ENCODE results near the gene COL18A1. TPM values are rescaled to one million over a fixed set of nuclear protein-coding genes. Genes with fewer than 3 reads are reported as not detected.

COL18A1 gene
- total and polyA plus RNA-seq, 5 donors: 52.3 to 134 (median 80.5) TPM

GRCh38 chr21:45445369-45445768 is 40.4 kb downstream of the COL18A1 start:
- H3K4me1 ChIP-seq (ENCODE audit: control insufficient read depth, insufficient read depth, low read length): no peaks in the 10 kb centered on the region
- intact Hi-C loops (cut with DNase I): no loop called here
- H3K9me3 ChIP-seq (ENCODE audit: control insufficient read depth, low read length): no peaks in the 10 kb centered on the region
- DNase-seq: peak in 1 of 3 donors; percentile 6
- 89% methylated on average over 9 of the region's 9 CpGs for WGBS
- no peaks in the 10 kb centered on the region for H3K27me3 ChIP-seq (ENCODE audit: control insufficient read depth, insufficient read depth)
- no peak overlapping the region for H3K27ac ChIP-seq (ENCODE audit: low read length)
- H3K4me3 ChIP-seq (ENCODE audit: low read length): no peak overlapping the region
- no peak for ATAC-seq

- no peaks in the 10 kb centered on the region for H3K9me3 ChIP-seq (ENCODE audit: control insufficient read depth, low read length)
- H3K4me3 ChIP-seq (ENCODE audit: low read length): no peak overlapping the region
- H3K4me1 ChIP-seq (ENCODE audit: control insufficient read depth, insufficient read depth, low read length): no peaks in the 10 kb centered on the region
- H3K27me3 ChIP-seq (ENCODE audit: control insufficient read depth, insufficient read depth): no peaks in the 10 kb centered on the region
- WGBS: 85% methylated on average over 8 of the region's 8 CpGs
- intact Hi-C loops (cut with DNase I): no loop called here
- ATAC-seq: no peak
- H3K27ac ChIP-seq (ENCODE audit: low read length): no peak overlapping the region
- no peak for DNase-seq
These were observed 42.9 kb downstream of the COL18A1 start for GRCh38 chr21:45447821-45448220.

- Histone ChIP-seq H3K9me3 (ENCODE audit: control insufficient read depth, low read length) (no peaks in the 10 kb centered on the region), H3K27ac (ENCODE audit: low read length) (no peak overlapping the region), H3K4me3 (ENCODE audit: low read length) (no peak overlapping the region), H3K27me3 (ENCODE audit: control insufficient read depth, insufficient read depth) (no peaks in the 10 kb centered on the region), H3K4me1 (ENCODE audit: control insufficient read depth, insufficient read depth, low read length) (no peaks in the 10 kb centered on the region)
- intact Hi-C loops (cut with DNase I): no loop called here
- ATAC-seq: no peak
- DNase-seq: no peak
- 90% methylated on average over 20 of the region's 20 CpGs for WGBS
These were observed 43.4 kb downstream of the COL18A1 start for GRCh38 chr21:45448283-45448809.

- DNase-seq (peak; percentile 12 to 58 (median 43)), ATAC-seq (no peak)
- 80% methylated on average over 28 of the region's 28 CpGs for WGBS
- H3K4me3 ChIP-seq (ENCODE audit: low read length): no peak overlapping the region
- H3K9me3 ChIP-seq (ENCODE audit: control insufficient read depth, low read length): no peaks in the 10 kb centered on the region
- H3K27ac ChIP-seq (ENCODE audit: low read length): no peak overlapping the region
- no peaks in the 10 kb centered on the region for H3K4me1 ChIP-seq (ENCODE audit: control insufficient read depth, insufficient read depth, low read length)
- H3K27me3 ChIP-seq (ENCODE audit: control insufficient read depth, insufficient read depth): no peaks in the 10 kb centered on the region
- intact Hi-C loops (cut with DNase I): no loop called here
These were observed 44.1 kb downstream of the COL18A1 start for GRCh38 chr21:45448810-45449657.

- H3K4me3 ChIP-seq (ENCODE audit: low read length): no peak overlapping the region
- intact Hi-C loops (cut with DNase I): no loop called here
- H3K4me1 ChIP-seq (ENCODE audit: control insufficient read depth, insufficient read depth, low read length): no peaks in the 10 kb centered on the region
- no peaks in the 10 kb centered on the region for H3K9me3 ChIP-seq (ENCODE audit: control insufficient read depth, low read length)
- WGBS: 88% methylated on average over 22 of the region's 22 CpGs
- DNase-seq: peak in 2 of 3 donors; percentile 14 to 45
- ATAC-seq: no peak
- no peak overlapping the region for H3K27ac ChIP-seq (ENCODE audit: low read length)
- no peaks in the 10 kb centered on the region for H3K27me3 ChIP-seq (ENCODE audit: control insufficient read depth, insufficient read depth)
These were observed 44.9 kb downstream of the COL18A1 start for GRCh38 chr21:45449658-45450422.

GRCh38 chr21:45450423-45451090 is 45.6 kb downstream of the COL18A1 start:
- H3K4me1 ChIP-seq (ENCODE audit: control insufficient read depth, insufficient read depth, low read length): no peaks in the 10 kb centered on the region
- H3K9me3 ChIP-seq (ENCODE audit: control insufficient read depth, low read length): no peaks in the 10 kb centered on the region
- no peak overlapping the region for H3K27ac ChIP-seq (ENCODE audit: low read length)
- 87% methylated on average over 24 of the region's 24 CpGs for WGBS
- intact Hi-C loops (cut with DNase I): no loop called here
- no peak for ATAC-seq
- DNase-seq: peak in 2 of 3 donors; percentile 7 to 60
- no peaks in the 10 kb centered on the region for H3K27me3 ChIP-seq (ENCODE audit: control insufficient read depth, insufficient read depth)
- no peak overlapping the region for H3K4me3 ChIP-seq (ENCODE audit: low read length)

- intact Hi-C loops (cut with DNase I): no loop called here
- no peaks in the 10 kb centered on the region for H3K27me3 ChIP-seq (ENCODE audit: control insufficient read depth, insufficient read depth)
- peak in 1 of 3 donors; percentile 30 for DNase-seq
- H3K27ac ChIP-seq (ENCODE audit: low read length): no peak overlapping the region
- H3K9me3 ChIP-seq (ENCODE audit: control insufficient read depth, low read length): no peaks in the 10 kb centered on the region
- 87% methylated on average over 20 of the region's 20 CpGs for WGBS
- ATAC-seq: no peak
- H3K4me3 ChIP-seq (ENCODE audit: low read length): no peak overlapping the region
- H3K4me1 ChIP-seq (ENCODE audit: control insufficient read depth, insufficient read depth, low read length): no peaks in the 10 kb centered on the region
These were observed 46.3 kb downstream of the COL18A1 start for GRCh38 chr21:45451091-45451740.

GRCh38 chr21:45451771-45452182 is 46.8 kb downstream of the COL18A1 start:
- ATAC-seq (no peak), DNase-seq (peak; percentile 13 to 56 (median 38))
- intact Hi-C loops (cut with DNase I): no loop called here

GRCh38 chr21:45452696-45453307 is 47.8 kb downstream of the COL18A1 start:
- DNase-seq: no peak
- Histone ChIP-seq H3K27ac (ENCODE audit: low read length) (no peak overlapping the region), H3K27me3 (ENCODE audit: control insufficient read depth, insufficient read depth) (no peaks in the 10 kb centered on the region), H3K4me1 (ENCODE audit: control insufficient read depth, insufficient read depth, low read length) (no peaks in the 10 kb centered on the region), H3K9me3 (ENCODE audit: control insufficient read depth, low read length) (no peaks in the 10 kb centered on the region), H3K4me3 (ENCODE audit: low read length) (no peak overlapping the region)
- WGBS: 89% methylated on average over 7 of the region's 7 CpGs
- ATAC-seq: no peak
- intact Hi-C loops (cut with DNase I): no loop called here

More at GRCh38 chr21:45451771-45452182, 46.8 kb downstream of the COL18A1 start:
- H3K4me3 ChIP-seq (ENCODE audit: low read length): no peak overlapping the region
- no peaks in the 10 kb centered on the region for H3K27me3 ChIP-seq (ENCODE audit: control insufficient read depth, insufficient read depth)
- H3K27ac ChIP-seq (ENCODE audit: low read length): no peak overlapping the region
- no peaks in the 10 kb centered on the region for H3K4me1 ChIP-seq (ENCODE audit: control insufficient read depth, insufficient read depth, low read length)
- 90% methylated on average over 12 of the region's 12 CpGs for WGBS
- H3K9me3 ChIP-seq (ENCODE audit: control insufficient read depth, low read length): no peaks in the 10 kb centered on the region

- Histone ChIP-seq H3K4me1 (ENCODE audit: control insufficient read depth, insufficient read depth, low read length) (no peaks in the 10 kb centered on the region), H3K4me3 (ENCODE audit: low read length) (no peak overlapping the region), H3K27me3 (ENCODE audit: control insufficient read depth, insufficient read depth) (no peaks in the 10 kb centered on the region), H3K27ac (ENCODE audit: low read length) (no peak overlapping the region), H3K9me3 (ENCODE audit: control insufficient read depth, low read length) (no peaks in the 10 kb centered on the region)
- WGBS: 78% methylated on average over 13 of the region's 13 CpGs
- intact Hi-C loops (cut with DNase I): no loop called here
- ATAC-seq (no peak), DNase-seq (peak in 1 of 3 donors; percentile 6)
These were observed 48.5 kb downstream of the COL18A1 start for GRCh38 chr21:45453308-45453950.

All from right cardiac atrium (tissue), 5 donors.